Neural cell (in vitro differentiated cells): ENCODE results near the gene ERP44. TPM values are rescaled to one million over a fixed set of nuclear protein-coding genes. Genes with fewer than 3 reads are reported as not detected.

Experiments used
- H2AFZ ChIP-seq: fragments of 200-600, 300-800 bp; sonication (generic), shearing (Covaris generic); 2 replicates; pipeline ENCODE4 v1.6.0; 2014; ENCODE audit warnings: low read depth, mild to moderate bottlenecking, antibody characterized with exemption, low read length, moderate library complexity
- H3F3A ChIP-seq: fragments of 200-600 bp; shearing (Covaris generic); 2 replicates; pipeline ENCODE4 v1.6.1; 2016; ENCODE audit warnings: mild to moderate bottlenecking, moderate library complexity, mixed read lengths, antibody characterized with exemption, low read length; ENCODE audit not compliant: insufficient read depth, poor library complexity, severe bottlenecking
- H3K27ac ChIP-seq: fragments of 200-600, 300-800 bp; sonication (generic), shearing (Covaris generic); 2 replicates; pipeline ENCODE4 v1.5.1; 2014; ENCODE audit warnings: mild to moderate bottlenecking, low read length, moderate library complexity
- H3K27me3 ChIP-seq: fragments of 300-800, 200-600 bp; sonication (generic), shearing (Covaris generic); 2 replicates; pipeline ENCODE4 v1.6.0; 2014; ENCODE audit warnings: mild to moderate bottlenecking, low read depth, low read length, moderate library complexity; ENCODE audit not compliant: insufficient read depth
- H3K36me3 ChIP-seq: fragments of 300-800, 200-600 bp; sonication (generic), shearing (Covaris generic); 2 replicates; pipeline ENCODE4 v1.5.1; 2014; ENCODE audit warnings: mild to moderate bottlenecking, antibody characterized with exemption, low read length, moderate library complexity; ENCODE audit not compliant: insufficient read depth
- H3K4me2 ChIP-seq: fragments of 300-800, 200-600 bp; sonication (generic), shearing (Covaris generic); 2 replicates; pipeline ENCODE4 v1.6.0; 2014; ENCODE audit warnings: mild to moderate bottlenecking, low read length
- H3K4me3 ChIP-seq: fragments of 300-800, 200-600 bp; sonication (generic), shearing (Covaris generic); 2 replicates; pipeline ENCODE4 v1.5.1; 2014; ENCODE audit warnings: mild to moderate bottlenecking, low read length, moderate library complexity
- H3K79me2 ChIP-seq: fragments of 200-600 bp; shearing (Covaris generic); replicated peaks from 2 replicates; pipeline ENCODE4 v1.6.0; 2014; ENCODE audit warnings: mild to moderate bottlenecking, low read length, moderate library complexity; ENCODE audit not compliant: insufficient read depth
- H3K9ac ChIP-seq: fragments of 300-800, 200-600 bp; sonication (generic), shearing (Covaris generic); 2 replicates; pipeline ENCODE4 v1.6.1; 2016; ENCODE audit warnings: mild to moderate bottlenecking, low read length, mixed read lengths
- H3K9me2 ChIP-seq: fragments of 200-600 bp; shearing (Covaris generic); 2 replicates; pipeline ENCODE4 v1.6.1; 2016; ENCODE audit warnings: mild to moderate bottlenecking, low read length, mixed read lengths; ENCODE audit not compliant: insufficient read depth
- H3K9me3 ChIP-seq: fragments of 200-600, 300-800 bp; sonication (generic), shearing (Covaris generic); 2 replicates; pipeline ENCODE4 v1.6.1; 2016; ENCODE audit warnings: mild to moderate bottlenecking, mixed run types, low read length, moderate library complexity, mixed read lengths
- H4K20me1 ChIP-seq: fragments of 200-600 bp; shearing (Covaris generic); 2 replicates; pipeline ENCODE4 v1.6.1; 2016; ENCODE audit warnings: mild to moderate bottlenecking, mixed run types; ENCODE audit not compliant: insufficient read depth
- EP300 ChIP-seq: fragments of 450-650 bp; conservative IDR thresholded peaks from 2 replicates; pipeline ENCODE4 v1.6.1; 2014; ENCODE audit warnings: antibody characterized with exemption, mild to moderate bottlenecking, moderate library complexity; ENCODE audit not compliant: poor library complexity, severe bottlenecking
- EZH2 ChIP-seq: fragments of 200-600, 300-800 bp; shearing (Covaris generic), sonication (generic); IDR thresholded peaks from 2 replicates; pipeline ENCODE4 v1.6.1; 2014; ENCODE audit warnings: antibody characterized with exemption, low read length, borderline replicate concordance, mild to moderate bottlenecking; ENCODE audit not compliant: insufficient read depth, poor library complexity, severe bottlenecking
- MXI1 ChIP-seq: fragments of 450-650 bp; conservative IDR thresholded peaks from 2 replicates; pipeline ENCODE4 v1.6.1; 2014; ENCODE audit warnings: antibody characterized with exemption, mild to moderate bottlenecking; ENCODE audit not compliant: poor library complexity, severe bottlenecking
- POLR2AphosphoS5 ChIP-seq: IDR thresholded peaks from 2 replicates; pipeline ENCODE4 v1.6.1; 2012
- RAD21 ChIP-seq: fragments of 450-650 bp; conservative IDR thresholded peaks from 2 replicates; pipeline ENCODE4 v1.6.1; 2014; ENCODE audit warnings: antibody characterized with exemption, mild to moderate bottlenecking, moderate library complexity
- SMC3 ChIP-seq: fragments of 450-650 bp; conservative IDR thresholded peaks from 2 replicates; pipeline ENCODE4 v1.6.1; 2014; ENCODE audit warnings: antibody characterized with exemption, mild to moderate bottlenecking, moderate library complexity; ENCODE audit not compliant: poor library complexity
- TAF1 ChIP-seq: IDR thresholded peaks from 2 replicates; pipeline ENCODE4 v1.6.1; 2012; ENCODE audit warnings: low read depth
- polyA plus RNA-seq: library from polyadenylated mRNA; depleted of rRNA; stranded (reverse); fragments of >200 nt; gene quantifications from 2 replicates; pipeline ENCODE4 v1.2.3, GENCODE V29; 2014
- TF ChIP-seq, protein P1 (sequence below): fragments of 450-650 bp; IDR thresholded peaks from 2 replicates; pipeline ENCODE4 v1.5.1; 2014; ENCODE audit warnings: antibody characterized with exemption, mild to moderate bottlenecking, moderate library complexity; ENCODE audit not compliant: poor library complexity, severe bottlenecking
- TF ChIP-seq, protein P2 (sequence below): IDR thresholded peaks from 2 replicates; pipeline ENCODE4 v1.6.1; 2012; ENCODE audit warnings: borderline replicate concordance

The ERP44 gene
- polyA plus RNA-seq, 1 donor from 2014 or later, result 30.6 TPM

DNA sequence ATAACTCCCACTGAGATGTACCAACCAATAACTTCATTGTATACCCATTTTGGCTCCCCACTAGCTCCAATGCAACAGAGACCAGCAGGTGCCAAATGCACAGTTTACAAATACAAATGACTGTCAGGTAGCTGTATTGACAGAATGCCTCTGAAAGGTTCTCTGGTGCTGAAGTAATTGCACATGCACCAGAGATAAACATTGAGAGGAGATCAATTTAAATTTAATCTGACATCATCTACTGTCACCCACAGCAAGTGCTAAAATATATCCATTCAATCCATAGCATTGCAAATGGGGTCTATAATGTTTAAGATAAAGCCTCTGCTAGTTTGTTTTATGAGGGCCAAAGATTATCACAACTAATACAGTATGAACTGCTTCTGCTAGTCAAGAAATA lies 112.2 kb downstream of the ERP44 start:
- Histone ChIP-seq H3K9me3 (peaks cover 3% of the 10 kb centered on the region), H3K4me3 (no peak overlapping the region), H3K4me2 (no peak overlapping the region), H3F3A (no peaks in the 10 kb centered on the region), H3K9me2 (no peaks in the 10 kb centered on the region), H3K27me3 (no peaks in the 10 kb centered on the region), H4K20me1 (no peaks in the 10 kb centered on the region), H3K36me3 (no peaks in the 10 kb centered on the region), H3K79me2 (no peaks in the 10 kb centered on the region), H3K9ac (peak overlapping the region; percentile 25), H2AFZ (no peak overlapping the region), H3K27ac (peak overlapping the region; percentile 35)
- TF ChIP-seq TAF1 (no peak), POLR2AphosphoS5 (no peak), SMC3 (no peak), MXI1 (no peak), EP300 (peak; percentile 51)
- TF ChIP-seq, protein P1, sequence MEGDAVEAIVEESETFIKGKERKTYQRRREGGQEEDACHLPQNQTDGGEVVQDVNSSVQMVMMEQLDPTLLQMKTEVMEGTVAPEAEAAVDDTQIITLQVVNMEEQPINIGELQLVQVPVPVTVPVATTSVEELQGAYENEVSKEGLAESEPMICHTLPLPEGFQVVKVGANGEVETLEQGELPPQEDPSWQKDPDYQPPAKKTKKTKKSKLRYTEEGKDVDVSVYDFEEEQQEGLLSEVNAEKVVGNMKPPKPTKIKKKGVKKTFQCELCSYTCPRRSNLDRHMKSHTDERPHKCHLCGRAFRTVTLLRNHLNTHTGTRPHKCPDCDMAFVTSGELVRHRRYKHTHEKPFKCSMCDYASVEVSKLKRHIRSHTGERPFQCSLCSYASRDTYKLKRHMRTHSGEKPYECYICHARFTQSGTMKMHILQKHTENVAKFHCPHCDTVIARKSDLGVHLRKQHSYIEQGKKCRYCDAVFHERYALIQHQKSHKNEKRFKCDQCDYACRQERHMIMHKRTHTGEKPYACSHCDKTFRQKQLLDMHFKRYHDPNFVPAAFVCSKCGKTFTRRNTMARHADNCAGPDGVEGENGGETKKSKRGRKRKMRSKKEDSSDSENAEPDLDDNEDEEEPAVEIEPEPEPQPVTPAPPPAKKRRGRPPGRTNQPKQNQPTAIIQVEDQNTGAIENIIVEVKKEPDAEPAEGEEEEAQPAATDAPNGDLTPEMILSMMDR, result no peak

DNA sequence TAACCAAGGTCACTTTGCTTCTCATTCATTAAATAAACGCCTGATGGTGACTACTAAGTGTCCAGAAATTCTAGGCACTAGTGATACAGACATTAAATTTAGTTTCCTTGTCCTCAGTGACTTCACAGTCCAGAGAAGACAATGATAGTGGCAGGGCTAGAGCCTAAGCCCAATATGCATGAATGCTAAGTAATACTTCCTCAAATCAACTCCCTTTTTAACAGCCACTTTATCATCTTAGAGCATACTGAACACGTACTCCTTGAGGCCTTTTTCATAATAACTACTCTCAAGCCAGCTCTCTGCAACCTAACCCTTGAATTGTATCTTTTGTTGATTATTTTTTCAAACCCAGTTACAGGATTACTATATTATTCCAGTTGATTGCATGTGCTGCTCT lies 118.2 kb downstream of the ERP44 start:
- Histone ChIP-seq H3F3A (no peaks in the 10 kb centered on the region), H3K27me3 (no peaks in the 10 kb centered on the region), H2AFZ (no peak overlapping the region), H3K27ac (no peak overlapping the region), H3K4me2 (no peak overlapping the region), H4K20me1 (no peaks in the 10 kb centered on the region), H3K36me3 (no peaks in the 10 kb centered on the region), H3K79me2 (no peaks in the 10 kb centered on the region), H3K9ac (no peak overlapping the region), H3K9me3 (no peaks in the 10 kb centered on the region), H3K9me2 (no peaks in the 10 kb centered on the region), H3K4me3 (no peak overlapping the region)
- no peak for TF ChIP-seq EZH2
- no peak for TF ChIP-seq MXI1
- TF ChIP-seq POLR2AphosphoS5, result no peak
- TF ChIP-seq, protein P2, sequence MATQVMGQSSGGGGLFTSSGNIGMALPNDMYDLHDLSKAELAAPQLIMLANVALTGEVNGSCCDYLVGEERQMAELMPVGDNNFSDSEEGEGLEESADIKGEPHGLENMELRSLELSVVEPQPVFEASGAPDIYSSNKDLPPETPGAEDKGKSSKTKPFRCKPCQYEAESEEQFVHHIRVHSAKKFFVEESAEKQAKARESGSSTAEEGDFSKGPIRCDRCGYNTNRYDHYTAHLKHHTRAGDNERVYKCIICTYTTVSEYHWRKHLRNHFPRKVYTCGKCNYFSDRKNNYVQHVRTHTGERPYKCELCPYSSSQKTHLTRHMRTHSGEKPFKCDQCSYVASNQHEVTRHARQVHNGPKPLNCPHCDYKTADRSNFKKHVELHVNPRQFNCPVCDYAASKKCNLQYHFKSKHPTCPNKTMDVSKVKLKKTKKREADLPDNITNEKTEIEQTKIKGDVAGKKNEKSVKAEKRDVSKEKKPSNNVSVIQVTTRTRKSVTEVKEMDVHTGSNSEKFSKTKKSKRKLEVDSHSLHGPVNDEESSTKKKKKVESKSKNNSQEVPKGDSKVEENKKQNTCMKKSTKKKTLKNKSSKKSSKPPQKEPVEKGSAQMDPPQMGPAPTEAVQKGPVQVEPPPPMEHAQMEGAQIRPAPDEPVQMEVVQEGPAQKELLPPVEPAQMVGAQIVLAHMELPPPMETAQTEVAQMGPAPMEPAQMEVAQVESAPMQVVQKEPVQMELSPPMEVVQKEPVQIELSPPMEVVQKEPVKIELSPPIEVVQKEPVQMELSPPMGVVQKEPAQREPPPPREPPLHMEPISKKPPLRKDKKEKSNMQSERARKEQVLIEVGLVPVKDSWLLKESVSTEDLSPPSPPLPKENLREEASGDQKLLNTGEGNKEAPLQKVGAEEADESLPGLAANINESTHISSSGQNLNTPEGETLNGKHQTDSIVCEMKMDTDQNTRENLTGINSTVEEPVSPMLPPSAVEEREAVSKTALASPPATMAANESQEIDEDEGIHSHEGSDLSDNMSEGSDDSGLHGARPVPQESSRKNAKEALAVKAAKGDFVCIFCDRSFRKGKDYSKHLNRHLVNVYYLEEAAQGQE, result no peak
- TF ChIP-seq SMC3, result no peak
- no peak for TF ChIP-seq RAD21

DNA sequence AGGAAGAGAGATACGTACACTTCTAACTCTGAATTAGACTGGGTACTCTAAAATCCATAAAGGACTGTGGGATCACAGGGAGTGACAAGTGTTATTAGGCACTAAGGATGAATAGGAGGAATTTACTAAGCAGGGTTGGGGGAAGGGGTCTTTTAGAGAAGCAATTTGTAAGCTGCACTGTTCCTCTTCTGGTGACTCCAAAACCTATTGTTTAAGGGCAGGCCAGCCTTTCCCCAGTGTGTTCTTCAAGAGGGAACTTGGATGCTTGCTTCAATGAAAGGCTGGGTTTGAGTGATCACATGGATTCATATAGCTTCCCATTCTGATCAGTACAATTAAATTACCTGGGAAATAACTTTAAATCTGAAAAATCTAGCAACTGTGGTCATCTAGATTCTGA lies 120.6 kb downstream of the ERP44 start:
- Histone ChIP-seq H3K27me3 (no peaks in the 10 kb centered on the region), H2AFZ (no peak overlapping the region), H3K79me2 (no peaks in the 10 kb centered on the region), H3K27ac (no peak overlapping the region), H3K9ac (no peak overlapping the region), H3K4me3 (no peak overlapping the region), H3K4me2 (no peak overlapping the region), H4K20me1 (no peaks in the 10 kb centered on the region), H3K9me2 (no peaks in the 10 kb centered on the region), H3F3A (no peaks in the 10 kb centered on the region), H3K9me3 (no peaks in the 10 kb centered on the region), H3K36me3 (no peaks in the 10 kb centered on the region)
- TF ChIP-seq, protein P2, result no peak
- TF ChIP-seq TAF1 (no peak), POLR2AphosphoS5 (no peak), SMC3 (no peak), EZH2 (no peak), RAD21 (no peak), MXI1 (no peak), EP300 (no peak)
- TF ChIP-seq, protein P1, result no peak
